SK-N-SH (cell line): ENCODE data around the gene MMS22L.

Source experiments
- EP300 ChIP-seq, 2 experiments: IDR thresholded peaks; 2 replicates each; pipeline versions ENCODE4 v1.4.0 to v1.6.1; 2012; ENCODE audit warnings: borderline replicate concordance in 1 of 2, low read depth in 1 of 2, low read length in 1 of 2
- FOXJ3 ChIP-seq: sonication (generic); formaldehyde crosslinking; IDR thresholded peaks from 2 replicates; pipeline ENCODE4 v1.5.1; 2020; ENCODE audit warnings: mild to moderate bottlenecking, missing genetic modification reagents
- GABPA ChIP-seq: IDR thresholded peaks from 2 replicates; pipeline ENCODE4 v1.4.0; 2012; ENCODE audit warnings: low read depth, mild to moderate bottlenecking
- POLR2AphosphoS5 ChIP-seq: IDR thresholded peaks from 2 replicates; pipeline ENCODE4 v1.6.1; 2012; ENCODE audit warnings: low read depth, low read length
- RAD21 ChIP-seq: IDR thresholded peaks from 2 replicates; pipeline ENCODE4 v1.6.1; 2012; ENCODE audit warnings: mild to moderate bottlenecking, low read length
- RFX5 ChIP-seq: IDR thresholded peaks from 2 replicates; pipeline ENCODE4 v1.6.1; 2012; ENCODE audit warnings: mild to moderate bottlenecking, improper control_type of control experiment, low read length
- TCF12 ChIP-seq: IDR thresholded peaks from 2 replicates; pipeline ENCODE4 v1.4.0; 2012
- TF ChIP-seq, protein P1 (sequence below): fragments of 200-600 bp; sonication (generic); IDR thresholded peaks from 2 replicates; pipeline ENCODE4 v1.6.1; 2017; ENCODE audit warnings: antibody characterized with exemption, mild to moderate bottlenecking, moderate library complexity

DNA sequence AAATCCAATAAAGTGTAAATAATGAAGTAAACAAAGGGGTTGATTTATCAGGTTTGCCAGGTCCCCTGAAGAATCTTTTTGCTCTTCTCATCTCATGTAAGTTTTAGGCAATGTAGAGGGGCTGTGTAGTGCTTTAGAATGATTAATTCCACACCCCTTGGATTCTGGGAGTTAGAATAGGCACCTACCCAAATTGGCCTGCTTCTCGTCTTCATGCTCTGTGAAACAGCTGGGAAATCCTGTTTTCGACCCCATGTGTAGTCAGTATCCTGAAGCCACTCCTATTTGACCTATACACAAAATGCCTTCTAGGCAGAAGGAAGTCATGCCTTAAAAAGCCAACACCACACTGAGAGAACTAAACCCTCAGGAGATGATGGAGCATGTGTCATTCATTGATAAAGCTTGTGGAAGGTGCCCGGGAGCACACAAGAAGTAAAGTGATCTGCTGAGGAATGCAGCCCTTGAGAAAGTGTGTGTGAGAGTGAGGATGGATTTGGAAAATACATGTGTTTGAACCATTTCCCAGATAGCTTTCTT, 187.6 kb downstream of the MMS22L start:
- TF ChIP-seq, protein P1, sequence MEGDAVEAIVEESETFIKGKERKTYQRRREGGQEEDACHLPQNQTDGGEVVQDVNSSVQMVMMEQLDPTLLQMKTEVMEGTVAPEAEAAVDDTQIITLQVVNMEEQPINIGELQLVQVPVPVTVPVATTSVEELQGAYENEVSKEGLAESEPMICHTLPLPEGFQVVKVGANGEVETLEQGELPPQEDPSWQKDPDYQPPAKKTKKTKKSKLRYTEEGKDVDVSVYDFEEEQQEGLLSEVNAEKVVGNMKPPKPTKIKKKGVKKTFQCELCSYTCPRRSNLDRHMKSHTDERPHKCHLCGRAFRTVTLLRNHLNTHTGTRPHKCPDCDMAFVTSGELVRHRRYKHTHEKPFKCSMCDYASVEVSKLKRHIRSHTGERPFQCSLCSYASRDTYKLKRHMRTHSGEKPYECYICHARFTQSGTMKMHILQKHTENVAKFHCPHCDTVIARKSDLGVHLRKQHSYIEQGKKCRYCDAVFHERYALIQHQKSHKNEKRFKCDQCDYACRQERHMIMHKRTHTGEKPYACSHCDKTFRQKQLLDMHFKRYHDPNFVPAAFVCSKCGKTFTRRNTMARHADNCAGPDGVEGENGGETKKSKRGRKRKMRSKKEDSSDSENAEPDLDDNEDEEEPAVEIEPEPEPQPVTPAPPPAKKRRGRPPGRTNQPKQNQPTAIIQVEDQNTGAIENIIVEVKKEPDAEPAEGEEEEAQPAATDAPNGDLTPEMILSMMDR, result no peak
- TF ChIP-seq TCF12, result no peak
- no peak for TF ChIP-seq FOXJ3 (CRISPR knock-in tag)
- no peak for TF ChIP-seq RAD21
- TF ChIP-seq RFX5, result no peak
- no peak for TF ChIP-seq POLR2AphosphoS5
- TF ChIP-seq EP300 (IDR thresholded peaks at IDR 0.05; ENCODE audit: borderline replicate concordance in 1 of 2, low read depth in 1 of 2, low read length in 1 of 2), result no peak
- no peak for TF ChIP-seq GABPA
